NCI-H1417 treated with DMSO at 0.1 percent for 48 hours (cell line): ENCODE data around the gene MPPE1.
"Not testable (repeated sequence)": the region's sequence is repeated elsewhere in the genome, so short reads cannot be mapped to it uniquely, and the experiment has no call there.

Source experiments
- DNase-seq: peaks from one replicate; lab custom pipeline; 2025; lab: John Stamatoyannopoulos, UW

MPPE1 gene, protein sequence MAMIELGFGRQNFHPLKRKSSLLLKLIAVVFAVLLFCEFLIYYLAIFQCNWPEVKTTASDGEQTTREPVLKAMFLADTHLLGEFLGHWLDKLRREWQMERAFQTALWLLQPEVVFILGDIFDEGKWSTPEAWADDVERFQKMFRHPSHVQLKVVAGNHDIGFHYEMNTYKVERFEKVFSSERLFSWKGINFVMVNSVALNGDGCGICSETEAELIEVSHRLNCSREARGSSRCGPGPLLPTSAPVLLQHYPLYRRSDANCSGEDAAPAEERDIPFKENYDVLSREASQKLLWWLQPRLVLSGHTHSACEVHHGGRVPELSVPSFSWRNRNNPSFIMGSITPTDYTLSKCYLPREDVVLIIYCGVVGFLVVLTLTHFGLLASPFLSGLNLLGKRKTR

DNA sequence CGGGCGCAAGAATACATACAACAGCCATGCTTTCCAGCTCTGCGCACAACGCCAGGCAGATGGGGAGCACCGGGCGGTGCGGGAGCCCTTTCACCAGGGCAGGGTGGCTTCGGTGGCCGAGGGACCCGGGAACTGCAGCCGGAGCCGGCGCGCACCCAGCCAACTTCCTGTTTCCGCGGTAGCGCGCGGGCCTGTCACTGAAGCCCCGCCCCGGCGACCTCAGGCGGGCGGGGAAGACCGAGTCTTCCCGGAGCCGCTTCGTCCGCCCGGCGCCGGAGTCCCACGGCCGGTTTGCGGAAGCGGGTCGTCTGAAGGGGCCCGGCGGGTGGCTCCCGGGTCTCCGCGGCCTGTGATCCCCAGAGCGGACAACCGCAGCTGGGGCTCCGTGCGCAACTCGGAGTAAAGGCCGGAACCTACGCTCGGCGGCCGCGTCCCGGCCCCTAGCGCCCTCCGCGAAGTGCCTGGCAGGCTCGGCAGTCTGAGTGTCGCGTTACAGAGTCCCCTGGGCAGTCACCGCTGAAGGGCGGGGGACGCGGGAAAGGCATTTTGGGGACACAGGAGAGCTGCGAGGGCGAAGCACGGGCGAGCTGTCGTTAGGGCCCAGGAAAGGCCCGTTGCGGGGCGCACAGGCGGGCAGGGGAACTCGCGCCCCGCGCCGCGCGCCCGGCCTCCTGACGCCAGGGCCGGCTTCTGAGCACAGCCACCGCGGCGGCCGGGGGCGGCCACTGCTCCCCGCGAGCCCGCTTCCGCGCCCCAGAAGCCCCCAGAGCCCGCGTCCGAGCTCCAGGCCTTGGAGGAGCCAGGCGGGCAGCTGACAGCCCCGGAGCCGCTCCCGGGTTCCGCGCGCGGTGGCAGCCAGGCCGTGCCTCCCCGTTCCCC is at the start of gene MPPE1:
Gene MPPE1, minus strand, starts transcription at position 136 of the 879 bp plus-strand sequence. CDS start 11,053 bp downstream, outside the sequence.
- DNase-seq = peak; percentile 20

DNA sequence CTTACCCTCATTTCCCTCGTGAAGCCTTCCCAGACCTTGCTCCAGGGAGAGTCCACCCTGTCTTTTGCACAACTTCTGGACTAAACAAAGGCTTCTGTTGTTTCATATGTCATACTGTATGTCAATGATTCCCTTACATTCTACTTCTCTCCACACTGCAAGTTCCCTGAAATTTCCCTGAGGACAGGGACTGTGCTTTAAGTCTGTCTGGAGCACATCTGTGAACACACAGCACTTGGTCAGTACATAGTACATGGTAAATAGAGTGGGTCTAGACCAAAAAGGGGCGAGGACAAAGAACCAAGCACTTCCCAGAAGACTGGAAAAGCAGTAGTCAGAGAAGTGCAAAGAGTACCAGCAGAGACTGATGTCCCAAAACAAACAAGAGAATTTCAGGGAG is 49.5 kb upstream of the MPPE1 start:
- DNase-seq = no peak

DNA sequence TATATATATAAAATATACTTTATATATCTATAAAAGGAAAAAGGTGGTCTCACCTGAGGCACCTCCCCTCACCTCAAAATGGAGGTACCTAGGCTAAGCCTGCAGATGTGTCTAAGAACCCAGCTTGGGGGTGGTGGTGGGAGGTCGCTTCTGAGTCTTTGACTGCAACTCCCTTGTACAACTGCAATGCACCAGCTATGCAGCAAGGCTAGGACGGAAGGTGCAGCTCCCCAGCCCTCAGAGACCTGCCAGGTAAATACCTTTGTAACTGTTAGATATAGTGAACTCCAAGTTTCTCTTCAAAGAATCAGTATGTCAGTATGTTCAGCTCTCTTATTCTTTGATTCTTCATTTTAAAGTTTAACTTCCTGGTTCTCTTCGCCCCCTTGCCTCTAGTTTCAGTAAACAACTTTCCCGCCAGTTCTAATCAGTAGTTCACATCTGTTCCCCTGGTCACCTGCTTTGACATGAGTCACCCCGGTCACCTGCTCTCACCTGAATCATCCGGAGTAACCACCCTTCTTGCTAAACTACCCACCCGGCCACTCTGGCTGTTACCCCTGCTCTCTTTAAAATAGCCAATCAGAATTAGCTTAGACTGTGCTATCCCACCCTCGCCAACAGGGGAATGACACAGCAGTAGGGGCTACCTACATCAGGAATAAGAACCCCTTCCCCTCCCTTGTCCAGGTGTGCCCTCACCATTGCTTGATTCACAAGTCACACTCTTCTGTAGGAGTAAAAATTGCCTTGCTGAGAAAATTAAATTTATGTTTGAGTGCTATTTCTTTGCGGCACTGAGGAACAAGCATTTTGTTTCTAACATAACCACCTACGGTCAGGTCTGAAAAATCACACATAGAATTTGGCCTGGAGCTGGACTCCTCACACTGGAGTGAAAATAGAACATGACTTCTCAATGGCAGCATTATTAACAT is 48.5 kb upstream of the MPPE1 start:
- DNase-seq = no peak

DNA sequence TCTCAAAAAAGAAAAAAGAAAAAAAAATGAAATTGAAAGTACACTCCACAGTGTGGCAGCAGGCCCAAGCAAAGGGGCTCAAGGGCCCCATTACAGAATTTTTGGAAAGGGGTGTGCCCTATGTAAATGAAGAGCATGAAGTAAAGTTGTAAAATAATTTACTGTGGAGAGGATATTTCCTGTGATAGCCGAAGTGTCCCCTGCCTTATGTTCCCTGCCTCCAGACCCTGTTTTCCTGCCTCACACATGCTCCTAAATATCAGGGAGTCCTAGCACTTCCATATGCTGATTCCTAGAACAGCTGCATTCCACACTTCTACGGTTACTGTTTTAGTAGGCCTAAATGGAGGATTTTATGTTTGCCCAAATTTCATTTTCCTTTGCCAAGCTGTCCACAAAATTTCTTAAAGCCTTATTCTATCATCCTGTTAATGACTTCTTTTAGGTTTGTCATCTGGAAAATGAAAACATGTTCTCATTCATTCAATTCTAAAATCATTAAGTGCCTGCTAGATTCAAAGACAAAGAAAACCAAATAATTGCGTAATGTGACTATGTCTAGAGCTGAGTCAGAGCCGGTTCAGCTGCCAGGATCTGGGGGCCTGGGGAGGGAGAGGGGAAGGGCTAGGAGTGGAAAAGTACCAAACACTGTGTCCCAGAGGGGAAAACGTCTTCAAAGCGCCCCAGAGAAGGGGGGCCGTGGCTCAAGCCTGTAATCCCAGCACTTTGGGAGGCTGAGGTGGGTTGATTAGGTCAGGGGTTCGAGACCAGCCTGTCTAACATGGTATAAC is 47.3 kb upstream of the MPPE1 start:
- no peak for DNase-seq

DNA sequence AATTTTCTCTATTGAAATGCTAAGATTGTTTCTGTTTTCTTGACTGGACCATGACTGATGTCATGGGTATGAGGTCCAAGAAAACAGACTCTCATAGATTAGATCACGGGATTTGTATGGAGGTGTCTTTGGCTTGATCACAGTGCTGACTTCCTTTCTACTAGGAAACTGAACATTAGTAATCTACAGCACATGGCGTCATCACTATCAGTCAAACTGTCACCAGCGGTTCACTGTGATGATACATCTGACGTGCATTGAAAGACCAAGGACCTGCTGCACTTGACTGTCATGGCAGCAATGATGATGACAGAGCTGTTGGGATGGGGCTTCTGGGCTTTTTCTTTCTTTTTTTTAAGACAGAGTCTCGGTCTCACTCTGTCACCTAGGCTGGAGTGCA is 45.0 kb upstream of the MPPE1 start:
- no peak for DNase-seq

GRCh38 chr18:11951390-11951851 is 43.3 kb upstream of the MPPE1 start:
- no peak for DNase-seq

DNA sequence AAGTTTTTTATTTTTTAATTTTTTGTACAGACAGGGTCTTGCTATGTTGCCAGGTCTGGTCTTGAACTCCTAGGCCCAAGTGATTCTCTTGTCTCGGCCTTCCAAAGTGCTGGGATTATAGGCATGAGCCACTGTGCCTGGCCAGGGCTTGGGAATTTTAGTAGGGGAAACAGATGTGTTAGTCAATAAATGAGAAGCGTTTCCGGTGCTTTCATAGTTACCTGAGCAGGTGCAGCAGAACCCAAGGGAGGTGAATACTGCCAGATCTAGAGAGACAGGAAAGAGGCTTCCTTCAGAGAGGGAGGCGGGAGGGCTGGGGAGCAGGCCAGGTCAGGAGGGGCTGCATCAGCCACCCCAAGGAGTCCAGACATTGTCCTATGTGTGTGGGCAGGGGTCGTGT is 42.7 kb upstream of the MPPE1 start:
- DNase-seq = no peak

- DNase-seq = no peak
These were observed 40.9 kb upstream of the MPPE1 start for GRCh38 chr18:11948852-11949523.

GRCh38 chr18:11947214-11948191 is 39.4 kb upstream of the MPPE1 start:
- no peak for DNase-seq

DNA sequence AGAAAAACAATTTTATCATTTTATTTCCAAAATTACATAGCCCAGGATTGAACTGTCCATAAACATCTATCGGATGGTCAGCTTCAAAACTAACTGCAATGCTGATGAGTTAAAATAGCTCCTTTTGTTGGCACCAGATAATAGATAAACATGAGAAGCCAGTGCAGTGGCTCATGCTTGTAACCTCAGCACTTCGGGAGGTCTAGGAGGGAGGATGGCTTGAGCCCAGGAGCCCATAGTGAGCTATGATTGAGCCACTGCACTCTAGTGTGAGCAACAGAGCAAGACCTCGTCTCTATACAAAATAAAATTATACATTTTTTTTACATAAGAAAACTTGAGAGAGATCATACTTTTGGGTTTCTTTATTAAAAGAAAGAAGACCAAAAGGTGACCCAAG is 38.6 kb upstream of the MPPE1 start:
- no peak for DNase-seq

- not testable (repeated sequence) for DNase-seq
These were observed 37.9 kb upstream of the MPPE1 start for GRCh38 chr18:11945834-11946659.

DNA sequence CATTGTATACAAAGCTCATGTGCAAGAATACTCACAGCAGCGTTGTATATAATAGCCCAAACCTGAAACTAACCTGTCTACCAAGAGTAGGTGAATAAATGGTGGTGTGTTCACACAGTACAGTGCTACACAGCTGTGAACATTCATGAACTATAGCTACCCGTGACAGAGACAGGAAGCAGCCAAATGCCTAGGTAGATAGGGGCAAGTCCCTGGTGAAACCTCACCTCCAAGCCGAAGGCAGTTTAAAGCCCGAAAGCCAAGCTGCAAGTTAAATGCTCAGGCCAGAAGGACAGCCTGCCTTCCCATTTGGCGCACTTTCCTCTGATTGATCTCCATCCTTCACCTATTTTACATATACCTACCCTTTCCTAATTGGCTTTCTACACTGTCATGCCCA is 36.7 kb upstream of the MPPE1 start:
- DNase-seq = no peak

DNA sequence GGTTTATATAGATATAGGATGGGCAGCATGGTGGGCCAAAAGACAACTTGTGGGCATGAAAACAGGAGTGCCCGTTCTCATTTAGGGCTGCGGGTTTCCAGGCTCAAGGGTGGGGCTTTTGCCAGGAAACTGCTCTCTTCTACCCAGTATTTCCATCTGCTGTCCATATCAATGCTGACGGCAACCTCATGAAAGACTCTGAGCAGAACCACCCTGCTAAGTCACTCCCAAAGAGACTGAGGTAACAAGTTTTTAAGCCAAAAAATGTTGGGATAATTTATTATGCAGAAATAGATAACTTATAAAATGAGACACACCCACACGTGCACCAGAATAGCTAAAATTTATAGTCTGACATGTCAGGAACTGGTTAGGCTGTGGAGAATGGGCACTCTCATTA is 36.1 kb upstream of the MPPE1 start:
- DNase-seq = no peak

DNA sequence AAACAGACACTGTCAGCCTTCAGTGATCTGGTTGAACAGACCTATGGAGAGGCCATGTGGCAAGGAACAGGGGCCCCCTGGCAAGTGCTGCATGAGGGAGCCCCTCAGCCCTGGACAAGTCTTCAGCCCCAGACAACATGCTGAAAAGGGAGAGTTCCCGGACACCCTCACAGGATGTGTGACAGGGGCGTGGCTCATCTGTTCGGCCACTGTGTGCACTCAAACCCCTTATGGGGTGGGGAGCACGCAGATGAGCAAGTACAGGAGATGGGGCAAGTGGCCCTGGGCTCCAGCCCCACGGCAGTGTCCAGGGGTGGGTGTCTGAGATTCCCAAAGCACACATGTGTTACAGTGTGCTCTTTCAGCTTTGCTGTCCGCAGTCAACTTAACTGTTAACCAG is 35.4 kb upstream of the MPPE1 start:
- DNase-seq = no peak

DNA sequence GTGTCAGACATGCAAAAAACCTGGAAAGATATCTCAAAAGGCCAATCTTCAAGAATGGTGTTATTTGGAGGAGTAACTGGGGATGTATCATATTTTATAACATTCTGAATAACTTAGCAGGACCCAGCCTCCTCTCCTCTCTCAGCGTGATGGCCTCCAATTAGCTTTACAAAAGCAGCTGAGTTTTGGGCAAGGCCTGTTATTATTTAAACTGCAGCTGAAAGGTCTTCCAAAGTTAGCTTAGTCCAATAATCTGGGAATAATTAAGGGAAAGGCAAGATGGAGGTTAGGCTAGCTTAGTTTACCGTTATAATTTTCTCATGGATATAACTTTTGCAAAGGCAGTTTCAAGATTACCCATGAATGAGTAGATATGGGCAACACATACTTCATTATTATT is 32.8 kb upstream of the MPPE1 start:
- no peak for DNase-seq

- DNase-seq = peak; percentile 7
These were observed 29.9 kb upstream of the MPPE1 start for GRCh38 chr18:11937874-11938478.

GRCh38 chr18:11932393-11932792 is 24.3 kb upstream of the MPPE1 start:
- no peak for DNase-seq

- no peak for DNase-seq
These were observed 19.4 kb upstream of the MPPE1 start for GRCh38 chr18:11927497-11927896.
